HG02870 (cell line): ENCODE measurements around the gene SFXN3.

ENCODE experiments used
- ATAC-seq: cut with Tn5 transposase; IDR thresholded peaks from one replicate; pipeline ENCODE4 v1.9.1; 2021; ENCODE audit warnings: mild to moderate bottlenecking, moderate library complexity; ENCODE audit not compliant: unreplicated experiment

The SFXN3 gene

DNA sequence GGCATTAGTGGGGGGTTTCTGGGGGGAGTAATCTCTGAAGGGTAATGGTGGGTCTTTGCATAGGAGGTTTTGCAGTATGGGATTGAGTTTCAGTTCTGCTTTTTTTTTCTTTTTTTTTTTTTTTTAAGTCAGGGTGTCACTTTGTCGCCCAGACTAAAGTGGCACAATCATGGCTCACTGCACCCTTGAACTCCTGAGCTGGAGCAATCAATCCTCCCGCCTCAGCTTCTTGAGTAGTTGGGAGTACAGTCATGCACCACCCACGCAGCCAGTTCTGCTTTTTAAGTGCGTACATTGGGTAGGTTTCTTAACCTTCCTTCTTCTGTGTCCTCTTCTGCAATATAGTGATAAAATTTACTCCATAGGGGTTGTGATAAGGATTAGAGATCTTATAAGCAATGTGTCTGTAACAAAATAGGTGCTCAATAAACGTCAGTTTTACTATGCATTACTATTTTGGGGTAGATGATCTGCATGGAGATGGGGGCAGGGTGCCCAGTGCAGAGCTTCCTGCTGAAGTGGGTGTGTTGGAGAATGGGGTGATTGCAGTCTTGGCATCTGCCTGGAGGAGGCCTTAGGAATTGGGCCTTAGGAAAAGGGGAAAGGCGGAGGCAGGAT, 40.3 kb downstream of the SFXN3 start:
- no peak for ATAC-seq

DNA sequence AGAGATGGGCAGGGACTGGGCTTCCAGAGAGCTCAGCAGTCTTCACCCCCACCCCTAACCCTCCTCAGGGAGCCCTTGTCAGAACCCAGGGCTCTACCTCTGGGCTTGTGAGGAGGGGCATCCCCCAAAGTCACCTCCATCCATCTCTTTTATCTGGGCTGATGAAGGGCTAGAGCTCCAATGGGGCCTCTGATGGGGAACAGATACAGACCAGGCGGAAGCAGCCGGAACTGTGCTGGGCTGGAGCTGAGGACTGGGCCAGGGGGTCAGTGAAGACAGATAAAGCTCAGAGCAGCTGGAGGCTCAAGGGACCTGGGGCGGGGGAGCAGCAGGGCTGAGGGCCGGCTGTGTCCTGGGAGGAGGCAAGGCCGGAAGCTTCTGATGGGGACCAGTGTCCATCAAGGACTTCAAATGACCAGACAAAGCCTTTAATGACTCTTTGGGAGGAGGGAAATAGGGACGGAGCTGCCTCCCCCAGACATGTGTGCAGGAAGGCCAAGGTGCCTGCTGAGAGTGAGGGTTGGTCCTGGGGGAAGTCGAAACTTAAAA, 40.9 kb downstream of the SFXN3 start:
- ATAC-seq = no peak

DNA sequence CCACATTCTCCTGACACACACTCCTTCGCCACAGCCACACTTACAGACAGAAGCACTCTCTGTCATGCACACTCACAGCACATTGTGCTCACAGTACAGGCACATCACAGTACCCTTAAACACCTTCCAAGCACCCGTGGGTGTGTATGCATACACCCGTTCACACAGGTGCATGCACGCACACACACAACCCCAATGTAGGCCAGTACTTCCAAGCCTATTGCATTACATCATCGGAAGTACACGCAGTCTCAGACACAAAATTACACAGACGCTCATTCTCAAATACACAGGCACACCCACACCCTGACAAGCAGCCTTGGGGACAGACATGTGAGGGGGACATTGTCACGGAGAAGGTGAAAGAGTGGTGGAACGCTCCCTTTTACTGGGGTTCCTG, 41.9 kb downstream of the SFXN3 start:
- no peak for ATAC-seq

DNA sequence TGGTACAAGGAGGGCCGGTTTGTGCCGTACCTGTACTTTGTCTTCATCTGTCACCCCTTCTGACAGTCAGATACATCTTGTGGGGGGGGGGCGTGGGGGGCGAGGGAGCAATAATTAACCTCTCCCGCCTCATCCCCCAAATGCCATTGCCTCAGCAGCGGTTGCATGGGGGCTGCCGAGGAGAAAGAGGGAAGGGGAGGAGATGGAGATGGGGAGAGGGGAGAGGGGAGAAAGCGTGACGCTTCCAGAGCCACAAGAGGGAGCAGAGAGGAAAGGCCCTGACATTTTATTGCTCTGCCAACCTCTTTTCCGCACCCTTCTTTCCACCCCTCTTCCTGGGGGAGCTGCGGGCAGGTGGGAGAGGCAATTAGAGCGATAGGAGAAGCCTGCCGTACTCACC, 42.6 kb downstream of the SFXN3 start:
- no peak for ATAC-seq

DNA sequence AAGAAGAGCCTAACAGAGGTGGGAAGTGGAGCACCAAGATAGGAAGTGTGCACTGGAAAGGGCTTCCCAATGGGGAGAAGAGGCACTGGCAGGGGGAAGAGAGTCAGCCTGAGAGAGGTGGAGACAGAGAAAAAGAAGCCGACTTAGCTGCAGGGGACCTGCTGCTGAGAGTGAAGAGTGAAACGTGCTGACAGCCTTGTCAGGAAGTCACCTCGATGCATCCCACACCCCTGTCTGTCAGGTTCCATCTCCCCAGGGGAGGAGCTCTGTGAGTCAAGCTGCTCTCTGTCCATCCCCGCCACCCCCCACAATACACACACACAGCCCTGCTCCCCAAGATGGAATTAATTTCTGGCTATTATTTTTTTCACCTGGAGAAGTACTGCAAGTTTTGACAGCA, 44.7 kb downstream of the SFXN3 start:
- no peak for ATAC-seq

DNA sequence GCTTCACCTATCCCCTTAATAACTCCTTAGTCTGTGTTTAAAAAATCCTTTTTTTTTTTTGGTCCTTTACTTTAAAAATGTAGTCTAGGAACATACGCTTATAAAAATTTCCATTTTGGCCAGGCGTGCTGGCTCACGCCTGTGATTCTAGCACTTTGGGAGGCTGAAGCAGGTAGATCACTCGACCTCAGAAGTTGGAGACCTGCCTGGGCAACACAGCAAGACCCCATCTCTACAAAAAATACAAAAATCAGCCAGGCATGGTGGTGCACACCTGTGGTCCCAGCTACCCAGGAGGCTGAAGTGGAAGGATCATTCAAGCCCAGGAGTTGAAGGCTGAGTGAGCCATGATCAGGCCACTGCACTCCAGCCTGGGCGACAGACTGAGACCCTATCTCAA, 45.6 kb downstream of the SFXN3 start:
- ATAC-seq = no peak

DNA sequence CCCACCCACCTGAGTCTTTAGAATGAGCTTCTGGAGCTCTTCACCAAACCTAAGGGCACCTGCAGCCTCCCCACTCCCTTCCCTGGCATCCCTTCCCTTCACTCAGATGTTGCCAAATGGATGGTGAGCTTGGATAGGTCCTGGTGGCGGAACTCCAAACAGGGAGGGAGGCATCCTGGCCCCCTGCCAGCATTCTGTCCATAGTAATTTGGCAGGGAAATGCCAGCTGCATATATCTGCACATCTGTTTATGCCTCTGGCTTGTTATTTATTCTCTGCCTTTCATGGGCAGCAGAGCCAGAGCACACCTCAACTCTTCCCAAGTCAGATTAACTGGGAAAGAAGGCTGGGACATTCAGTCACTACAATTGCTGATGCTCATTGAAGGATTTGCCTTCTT, 48.8 kb downstream of the SFXN3 start:
- no peak for ATAC-seq

DNA sequence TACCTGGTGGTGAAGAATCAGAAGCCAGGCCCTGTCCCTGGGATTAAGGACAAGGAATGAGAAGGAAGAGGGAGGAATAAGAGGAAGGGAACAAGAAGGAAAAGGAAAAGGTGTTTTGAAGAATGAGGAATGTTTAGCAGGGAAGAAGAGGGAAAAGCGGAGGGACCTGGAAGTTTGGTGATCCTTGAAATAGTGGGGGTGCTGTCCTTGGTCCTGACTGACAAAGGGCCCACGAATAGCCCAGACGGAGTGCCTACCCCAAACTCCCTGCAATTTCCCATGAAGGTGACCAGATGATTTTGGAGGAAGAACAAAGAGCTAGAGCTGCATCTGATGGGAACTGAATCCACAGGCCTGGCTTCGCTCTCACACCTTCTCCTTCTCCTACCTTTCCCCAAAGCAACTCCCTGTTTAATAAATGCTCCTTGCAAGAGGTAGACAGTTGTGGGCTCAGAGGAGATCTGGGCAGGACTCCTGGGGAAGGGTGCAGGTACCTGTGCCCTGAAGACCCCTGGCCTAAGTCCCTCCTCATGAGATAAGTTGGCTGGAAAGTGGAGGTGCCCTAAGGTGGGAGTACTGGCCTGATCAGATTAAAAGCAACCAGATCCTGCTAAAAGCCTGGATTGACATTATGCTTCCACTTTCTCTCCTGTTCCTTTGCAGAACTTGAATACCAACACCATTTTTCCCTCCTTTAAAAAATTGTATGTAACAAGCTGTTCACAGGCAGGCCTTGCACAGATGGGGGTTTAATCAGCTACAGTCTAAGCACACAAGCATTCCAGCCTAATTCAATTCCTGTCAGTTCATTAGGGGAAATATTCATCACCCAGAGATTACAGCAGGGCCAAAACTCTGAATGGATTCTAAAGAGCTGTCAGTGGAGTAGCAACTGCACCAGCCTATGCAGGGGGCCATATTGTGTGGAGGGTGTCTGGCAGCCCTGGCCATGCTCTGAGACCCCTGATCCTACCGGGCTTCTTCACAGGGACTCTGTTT, 50.2 kb downstream of the SFXN3 start:
- no peak for ATAC-seq

DNA sequence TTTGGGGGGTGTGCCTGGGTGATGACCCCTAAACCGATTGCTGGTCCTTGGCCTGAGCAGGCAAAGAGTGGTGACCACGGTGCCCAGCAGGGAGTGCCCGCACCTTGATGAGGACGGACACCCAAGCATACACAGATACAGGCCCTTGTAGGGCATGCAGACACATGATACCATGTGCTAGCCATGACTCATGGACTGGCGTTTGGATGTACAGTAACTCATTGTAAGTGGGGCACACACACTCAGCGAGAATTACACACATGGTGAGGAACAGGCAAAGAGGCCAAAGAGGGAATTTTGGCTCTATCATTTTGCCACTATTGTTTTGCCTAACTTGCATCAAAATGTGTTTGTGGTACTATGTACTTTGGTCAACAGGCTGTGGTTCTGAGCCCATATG, 54.8 kb downstream of the SFXN3 start:
- ATAC-seq = no peak

DNA sequence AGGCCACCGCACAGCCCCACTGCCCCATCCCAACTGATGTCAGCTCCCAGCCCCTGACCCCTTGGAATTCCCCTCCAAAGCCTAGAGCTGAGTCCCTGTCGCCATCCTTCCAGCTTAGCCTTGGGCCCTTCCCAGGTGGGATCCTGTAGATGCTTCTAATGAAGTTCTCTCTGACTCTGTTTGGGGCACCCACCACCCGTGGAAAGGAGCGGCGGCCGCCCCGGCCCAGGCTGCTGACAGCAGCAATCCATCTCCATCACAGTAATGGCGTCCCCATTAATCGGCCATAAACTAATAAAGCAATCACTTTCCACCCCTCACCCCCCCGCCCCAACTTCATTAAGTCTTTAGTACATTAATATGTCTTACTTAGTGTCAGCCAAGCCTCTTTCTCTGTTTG, 56.3 kb downstream of the SFXN3 start:
- no peak for ATAC-seq

DNA sequence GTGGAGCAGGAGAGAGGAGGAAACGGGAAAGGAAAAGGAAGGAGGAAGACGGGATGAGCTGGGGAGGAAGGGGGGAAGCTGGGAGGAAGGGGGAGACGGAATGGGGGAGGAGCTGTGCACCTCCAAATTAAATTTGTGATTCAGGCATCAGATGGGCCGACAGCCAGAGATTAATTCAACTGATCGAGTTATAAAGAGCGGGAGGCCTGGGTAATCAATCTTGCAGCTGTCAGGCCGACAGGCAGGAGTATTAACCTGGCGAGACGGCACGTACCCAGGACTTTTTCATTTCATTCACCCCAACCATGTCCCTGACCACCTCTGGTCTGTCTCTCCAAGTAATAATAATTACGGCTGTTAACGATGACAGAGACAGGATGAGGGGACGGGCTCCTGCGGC, 56.9 kb downstream of the SFXN3 start:
- ATAC-seq = no peak

DNA sequence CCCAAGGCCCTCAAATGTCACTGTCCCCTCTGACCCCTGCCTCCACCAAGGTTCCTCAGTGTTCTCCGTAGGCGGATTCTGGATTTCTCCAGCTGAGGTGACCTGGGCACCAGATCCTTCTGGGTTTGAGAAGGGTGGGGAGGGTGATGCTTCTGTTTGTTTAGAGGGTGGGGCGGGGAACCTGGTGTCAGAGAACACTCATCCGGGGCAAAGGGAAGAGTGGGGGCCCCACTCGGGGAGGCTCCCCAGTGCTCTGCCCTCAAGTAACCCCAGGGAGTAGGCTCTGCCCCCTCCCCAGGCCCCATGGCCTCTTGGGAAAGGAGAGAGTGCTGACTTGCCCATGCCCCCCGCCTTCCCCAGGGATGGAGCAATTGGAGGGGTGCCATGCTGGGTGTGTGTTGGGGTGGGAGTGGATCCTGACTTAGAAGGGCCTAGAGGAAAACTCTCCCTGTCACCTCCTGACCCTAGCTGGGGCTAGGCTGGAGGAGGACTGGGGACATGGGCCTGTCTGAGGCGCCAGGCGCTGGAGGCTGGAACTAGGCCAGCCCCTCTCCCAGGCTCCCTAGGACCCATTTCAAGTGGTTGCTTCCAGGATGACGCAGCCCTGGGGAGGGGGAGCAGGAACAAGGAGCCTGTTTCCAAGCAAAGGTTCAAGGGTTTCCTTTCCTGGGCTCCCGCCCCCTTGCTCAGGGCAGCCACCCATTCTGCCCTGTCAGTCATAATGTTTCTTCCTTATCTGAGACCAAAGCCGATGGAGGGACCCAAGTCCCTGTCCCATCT, 58.7 kb downstream of the SFXN3 start:
- ATAC-seq = no peak

DNA sequence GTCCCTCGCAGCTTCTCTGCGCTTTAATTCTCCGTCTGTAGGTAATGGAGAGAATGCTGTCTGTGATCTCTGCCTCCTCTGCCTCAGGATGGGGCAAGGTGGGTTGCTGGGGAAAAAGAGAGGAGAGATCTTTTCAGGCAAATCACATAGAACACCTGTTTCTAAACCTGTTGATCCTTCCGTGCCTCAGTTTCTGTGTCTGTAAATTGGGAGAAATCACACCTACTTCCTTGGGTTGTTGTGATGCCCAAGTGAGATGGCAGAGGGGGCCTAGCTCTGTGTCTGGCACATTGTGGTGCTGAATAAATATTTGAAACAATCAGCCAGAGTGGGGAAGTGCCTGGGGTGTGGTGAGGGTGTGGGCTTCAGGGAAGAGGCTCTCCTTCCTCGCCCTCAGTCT, 59.6 kb downstream of the SFXN3 start:
- no peak for ATAC-seq
